Adipocyte (in vitro differentiated cells): ENCODE data around the gene PYM1.

Experiments used
- DNase-seq: peaks from one replicate; pipeline ENCODE4 v3.0.0-alpha.2; 2015; ENCODE audit warnings: low read depth
- H3K27me3 ChIP-seq: replicated peaks from 2 replicates; pipeline ENCODE4 v1.7.0; 2013; ENCODE audit warnings: mild to moderate bottlenecking, low read length, moderate library complexity; ENCODE audit not compliant: control insufficient read depth, insufficient read depth
- H3K36me3 ChIP-seq: 2 replicates; pipeline ENCODE4 v1.7.0; 2013; ENCODE audit warnings: low read length, mild to moderate bottlenecking, moderate library complexity; ENCODE audit not compliant: control insufficient read depth, insufficient read depth, severe bottlenecking
- H3K4me1 ChIP-seq: 2 replicates; pipeline ENCODE4 v1.7.0; 2013; ENCODE audit warnings: mild to moderate bottlenecking, low read length, moderate library complexity; ENCODE audit not compliant: control insufficient read depth, insufficient read depth
- H3K4me3 ChIP-seq: 2 replicates; pipeline ENCODE4 v1.7.0; 2013; ENCODE audit warnings: mild to moderate bottlenecking, low read length, moderate library complexity
- H3K9ac ChIP-seq: 2 replicates; pipeline ENCODE4 v1.7.0; 2013; ENCODE audit warnings: mild to moderate bottlenecking, low read length, moderate library complexity
- H3K9me3 ChIP-seq: 2 replicates; pipeline ENCODE4 v1.7.0; 2013; ENCODE audit warnings: mild to moderate bottlenecking, low read length, moderate library complexity; ENCODE audit not compliant: control insufficient read depth

Gene PYM1

DNA sequence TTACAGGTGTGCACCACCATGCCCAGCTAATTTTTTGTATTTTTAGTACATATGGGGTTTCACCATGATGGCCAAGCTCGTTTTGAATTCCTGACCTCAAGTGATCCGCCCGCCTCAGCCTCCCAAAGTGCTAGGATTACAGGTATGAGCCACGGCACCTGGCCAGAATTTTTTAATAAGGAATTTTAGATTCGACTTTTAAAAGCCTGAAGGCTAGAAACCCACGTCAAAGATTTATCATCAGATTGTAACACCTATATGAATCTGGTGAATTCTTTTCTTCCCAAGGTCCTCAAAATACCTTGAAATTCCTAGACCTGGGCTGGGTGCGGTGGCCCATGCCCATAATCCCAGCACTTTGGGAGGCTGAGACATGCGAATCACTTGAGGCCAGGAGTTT lies 66.3 kb downstream of the PYM1 start:
- Histone ChIP-seq H3K9ac (no peak overlapping the region), H3K36me3 (no peaks in the 10 kb centered on the region), H3K27me3 (no peaks in the 10 kb centered on the region), H3K4me3 (no peak overlapping the region), H3K4me1 (no peaks in the 10 kb centered on the region), H3K9me3 (no peaks in the 10 kb centered on the region)
- DNase-seq = no peak

DNA sequence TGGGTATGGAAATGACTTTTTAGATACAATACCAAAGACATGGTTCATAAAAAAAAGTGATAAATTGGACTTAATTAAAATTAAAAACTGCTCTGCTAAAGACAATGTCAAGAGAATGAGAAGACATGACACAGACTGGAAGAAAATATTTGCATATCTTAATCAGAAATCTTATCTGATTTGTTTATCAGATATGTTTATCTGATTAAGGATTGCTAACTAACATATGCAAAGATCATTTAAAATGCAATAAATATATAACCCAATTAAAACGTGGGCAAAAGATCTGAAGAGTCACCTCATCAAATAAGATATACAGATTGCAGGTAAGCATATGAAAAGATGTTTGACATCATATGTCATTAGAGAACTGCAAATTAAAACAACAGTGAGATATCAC lies 75.0 kb downstream of the PYM1 start:
- Histone ChIP-seq H3K4me3 (no peak overlapping the region), H3K9me3 (no peaks in the 10 kb centered on the region), H3K36me3 (no peaks in the 10 kb centered on the region), H3K4me1 (peaks cover 29% of the 10 kb centered on the region), H3K9ac (no peak overlapping the region), H3K27me3 (no peaks in the 10 kb centered on the region)
- no peak for DNase-seq
